ENCODE data around the gene DHX35. TPM values are rescaled to one million over a fixed set of nuclear protein-coding genes. Genes with fewer than 3 reads are reported as not detected.

Gene DHX35
- total RNA-seq, 6 donors from 2014 or later, result 9.6 to 40.9 (median 12.0) TPM

GRCh38 chr20:39045676-39046075, 83.5 kb downstream of the DHX35 start:
- DNase-seq (no peak), ATAC-seq (ENCODE audit: low FRiP score in 2 of 2) (no peak)
- Histone ChIP-seq H3K9me3 (no peaks in the 10 kb centered on the region), H3K4me3 (no peak overlapping the region), H3K27ac (no peak overlapping the region), H3K27me3 (no peaks in the 10 kb centered on the region), H3K4me1 (peaks cover 5 to 18% (median 10%) of the 10 kb centered on the region in 4 donors), H3K36me3 (peaks cover 0 to 19% (median 8%) of the 10 kb centered on the region in 4 donors)
- no peak for TF ChIP-seq POLR2A (IDR thresholded peaks at IDR 0.05)
- TF ChIP-seq CTCF (IDR thresholded peaks at IDR 0.05), result no peak
- TF ChIP-seq POLR2AphosphoS5 (IDR thresholded peaks at IDR 0.05), result no peak
- TF ChIP-seq EP300 (IDR thresholded peaks at IDR 0.05), result no peak
- WGBS, 2 donors, result 87 to 91% methylated on average over 8 of the region's 8 CpGs

GRCh38 chr20:39047417-39047985, 85.4 kb downstream of the DHX35 start:
- TF ChIP-seq POLR2A (IDR thresholded peaks at IDR 0.05), result no peak
- Histone ChIP-seq H3K4me1 (peaks cover 5 to 18% (median 10%) of the 10 kb centered on the region in 4 donors), H3K27me3 (no peaks in the 10 kb centered on the region), H3K9me3 (no peaks in the 10 kb centered on the region), H3K4me3 (no peak overlapping the region), H3K36me3 (peaks cover 0 to 11% (median 4%) of the 10 kb centered on the region in 4 donors), H3K27ac (no peak overlapping the region)
- 60 to 64% methylated on average over 10 of the region's 10 CpGs for WGBS, 2 donors
- ATAC-seq (ENCODE audit: low FRiP score in 2 of 2), result no peak
- peak in 1 of 2 donors; percentile 61 for DNase-seq

DNA sequence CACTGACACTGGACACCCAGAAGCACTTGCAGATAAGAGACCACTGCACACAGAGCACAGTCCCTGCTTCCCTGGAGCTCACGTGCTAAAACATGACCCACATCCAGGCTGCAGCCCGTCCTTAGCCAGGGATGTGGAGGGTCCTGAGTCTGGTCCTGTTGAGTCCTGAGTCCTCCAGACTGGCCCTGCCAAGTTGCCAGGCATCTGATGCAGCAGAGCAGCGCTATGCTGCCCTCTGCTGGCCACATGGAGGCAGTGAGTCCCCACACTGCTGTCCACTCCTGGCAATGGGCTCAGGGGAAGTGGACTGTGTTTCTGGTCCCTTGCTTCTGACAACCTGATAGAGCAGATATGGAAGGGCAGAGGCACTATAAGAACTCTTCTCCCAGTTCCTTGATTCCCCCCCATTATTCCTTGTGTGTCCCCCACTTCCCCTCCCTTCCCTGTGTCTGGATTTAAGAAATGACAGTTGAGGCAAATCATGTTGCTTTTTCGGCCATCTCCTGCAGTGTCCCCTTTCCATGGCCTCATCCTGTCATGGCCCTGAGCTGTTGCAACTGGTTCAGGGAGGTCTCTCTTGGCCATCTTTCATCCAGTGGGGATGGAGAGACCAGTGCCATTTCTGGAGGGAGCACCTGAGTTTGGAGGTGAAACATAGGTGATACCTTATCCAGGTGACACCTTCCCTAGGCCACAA, 86.0 kb downstream of the DHX35 start:
- DNase-seq (peak in 1 of 2 donors; percentile 86), ATAC-seq (ENCODE audit: low FRiP score in 2 of 2) (peak; percentile 88 to 89)
- Histone ChIP-seq H3K4me1 (peaks cover 5 to 18% (median 10%) of the 10 kb centered on the region in 4 donors), H3K4me3 (no peak overlapping the region), H3K9me3 (no peaks in the 10 kb centered on the region), H3K27me3 (no peaks in the 10 kb centered on the region), H3K36me3 (peaks cover 0 to 5% (median under 1%) of the 10 kb centered on the region in 4 donors), H3K27ac (no peak overlapping the region)
- TF ChIP-seq CTCF (IDR thresholded peaks at IDR 0.05), result peak; percentile 87 to 93 (median 92)
- TF ChIP-seq POLR2AphosphoS5 (IDR thresholded peaks at IDR 0.05), result no peak
- WGBS, 2 donors, result 31 to 59% methylated on average over 1 to 2 of the region's 4 CpGs

DNA sequence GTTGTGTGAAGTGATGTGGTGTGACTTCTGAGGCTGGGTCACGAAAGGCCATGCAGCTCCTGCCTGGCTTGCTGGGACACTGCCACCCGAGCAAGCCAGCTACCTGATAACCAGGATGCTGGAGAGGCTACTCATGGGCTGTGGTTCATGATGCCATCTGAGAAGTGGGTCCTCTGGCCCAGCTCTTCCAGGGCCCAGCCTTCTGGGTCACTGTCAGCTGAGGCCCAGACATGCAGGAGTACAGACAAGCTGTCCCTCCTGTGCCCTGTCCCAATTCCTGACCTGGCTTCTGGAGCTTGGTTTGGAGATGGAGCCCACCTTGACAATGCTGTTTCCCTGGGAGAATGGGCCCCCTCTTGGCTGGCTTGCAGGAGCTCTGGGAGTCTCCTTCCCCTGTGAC, 87.0 kb downstream of the DHX35 start:
- DNase-seq (no peak), ATAC-seq (ENCODE audit: low FRiP score in 2 of 2) (no peak)
- no peak for TF ChIP-seq CTCF (IDR thresholded peaks at IDR 0.05)
- no peak for TF ChIP-seq EP300 (IDR thresholded peaks at IDR 0.05)
- TF ChIP-seq POLR2A (IDR thresholded peaks at IDR 0.05), result no peak
- no peak for TF ChIP-seq POLR2AphosphoS5 (IDR thresholded peaks at IDR 0.05)
- WGBS, 2 donors, result 86 to 100% methylated on average over 1 to 2 of the region's 2 CpGs
- no peaks in the 10 kb centered on the region for H3K9me3 ChIP-seq
- H3K27me3 ChIP-seq, result no peaks in the 10 kb centered on the region
- no peaks in the 10 kb centered on the region for H3K36me3 ChIP-seq
- no peak overlapping the region for H3K27ac ChIP-seq
- peaks cover 5 to 18% (median 10%) of the 10 kb centered on the region in 4 donors for H3K4me1 ChIP-seq
- H3K4me3 ChIP-seq, result peak overlapping the region in 1 of 4 donors; percentile 72

GRCh38 chr20:39049684-39050554, 87.8 kb downstream of the DHX35 start:
- WGBS, 2 donors, result 1 to 5% methylated on average over 20 to 25 of the region's 69 CpGs
- TF ChIP-seq POLR2AphosphoS5 (IDR thresholded peaks at IDR 0.05) (peak; percentile 10 to 38), POLR2A (IDR thresholded peaks at IDR 0.05) (peak in 1 of 4 donors; percentile 23), EP300 (IDR thresholded peaks at IDR 0.05) (no peak), CTCF (IDR thresholded peaks at IDR 0.05) (peak; percentile 98 to 99 (median 99))
- DNase-seq, result peak; percentile 73 to 97
- Histone ChIP-seq H3K4me1 (peaks cover 5 to 18% (median 10%) of the 10 kb centered on the region in 4 donors), H3K36me3 (no peaks in the 10 kb centered on the region), H3K9me3 (no peaks in the 10 kb centered on the region), H3K27me3 (no peaks in the 10 kb centered on the region), H3K4me3 (peak overlapping the region; percentile 22 to 72 (median 64)), H3K27ac (peak overlapping the region in 3 of 4 donors; percentile 41 to 74 (median 72))
- ATAC-seq (ENCODE audit: low FRiP score in 2 of 2), result peak; percentile 89 to 94
